Endodermal cell (in vitro differentiated cells): ENCODE results near the gene USF2. TPM values are rescaled to one million over a fixed set of nuclear protein-coding genes. Genes with fewer than 3 reads are reported as not detected.

Experiments
- DNase-seq: peaks from one replicate; pipeline ENCODE4 v3.0.0-alpha.2; 2017
- H3K27ac ChIP-seq: 2 replicates; pipeline ENCODE4 v1.5.1; 2013; ENCODE audit warnings: mild to moderate bottlenecking, low read depth, low read length, moderate library complexity
- H3K27me3 ChIP-seq: 2 replicates; pipeline ENCODE4 v1.6.1; 2013; ENCODE audit warnings: mild to moderate bottlenecking, low read length, moderate library complexity; ENCODE audit not compliant: insufficient read depth, control insufficient read depth, poor library complexity, severe bottlenecking
- H3K36me3 ChIP-seq: 2 replicates; pipeline ENCODE4 v1.7.0; 2013; ENCODE audit warnings: mild to moderate bottlenecking, low read length, moderate library complexity; ENCODE audit not compliant: control insufficient read depth, insufficient read depth
- H3K4me1 ChIP-seq: one replicate; pipeline ENCODE4 v1.7.0; 2013; ENCODE audit warnings: low read length; ENCODE audit not compliant: control insufficient read depth, insufficient read depth
- H3K4me3 ChIP-seq: 2 replicates; pipeline ENCODE4 v1.5.1; 2013; ENCODE audit warnings: mild to moderate bottlenecking, low read length, moderate library complexity
- H3K9ac ChIP-seq: 2 replicates; pipeline ENCODE4 v1.6.1; 2013; ENCODE audit warnings: mild to moderate bottlenecking, low read length, moderate library complexity; ENCODE audit not compliant: poor library complexity, severe bottlenecking; ENCODE audit errors: extremely low read depth
- H3K9me3 ChIP-seq: 2 replicates; pipeline ENCODE4 v1.6.1; 2013; ENCODE audit warnings: mild to moderate bottlenecking, low read length, moderate library complexity; ENCODE audit not compliant: control insufficient read depth
- H3K27ac Mint-ChIP-seq: 2 replicates; pipeline ENCODE4 v1.8.0; 2020; ENCODE audit warnings: mixed read lengths
- H3K27me3 Mint-ChIP-seq: 2 replicates; pipeline ENCODE4 v1.8.0; 2021; ENCODE audit warnings: mild to moderate bottlenecking, mixed read lengths; ENCODE audit not compliant: insufficient read depth
- H3K36me3 Mint-ChIP-seq: 2 replicates; pipeline ENCODE4 v1.8.0; 2020; ENCODE audit warnings: low read depth, mixed read lengths
- H3K4me1 Mint-ChIP-seq: 2 replicates; pipeline ENCODE4 v1.8.0; 2020; ENCODE audit warnings: mixed read lengths
- H3K4me3 Mint-ChIP-seq: 2 replicates; pipeline ENCODE4 v1.8.0; 2020; ENCODE audit warnings: mild to moderate bottlenecking, moderate library complexity, mixed read lengths
- H3K9me3 Mint-ChIP-seq: 2 replicates; pipeline ENCODE4 v1.8.0; 2020; ENCODE audit warnings: mild to moderate bottlenecking, mixed read lengths
- WGBS, 2 experiments: methylation state at CpG; one replicate each; pipeline versions ENCODE4 v1.1.5 to v1.1.7; 2013; ENCODE audit warnings: missing lambda C conversion rate in 2 of 2, mixed read lengths in 1 of 2; ENCODE audit not compliant: insufficient coverage in 1 of 2, insufficient read length in 1 of 2; 5-methylcytosine and 5-hydroxymethylcytosine counted together
- total RNA-seq, 2 donors: library from RNA; stranded (reverse); fragmentation: NEBNext Ultra II Directional in 1 of 2; extraction: Animal tissue kit (Norgen Biotek cat#: 25700) in 1 of 2; gene quantifications; 2 replicates in 1 of 2; 3 replicates in 1 of 2; pipeline ENCODE4 v1.2.1, GENCODE V29; 2021
- TF ChIP-seq, protein P1 (sequence below): fragments of 200-600 bp; sonication (generic); conservative IDR thresholded peaks from 2 replicates; pipeline ENCODE4 v1.5.0; 2021; ENCODE audit warnings: antibody characterized with exemption, mild to moderate bottlenecking

The USF2 gene
- total RNA-seq, 2 donors from 2014 or later, result 111 to 121 TPM

DNA sequence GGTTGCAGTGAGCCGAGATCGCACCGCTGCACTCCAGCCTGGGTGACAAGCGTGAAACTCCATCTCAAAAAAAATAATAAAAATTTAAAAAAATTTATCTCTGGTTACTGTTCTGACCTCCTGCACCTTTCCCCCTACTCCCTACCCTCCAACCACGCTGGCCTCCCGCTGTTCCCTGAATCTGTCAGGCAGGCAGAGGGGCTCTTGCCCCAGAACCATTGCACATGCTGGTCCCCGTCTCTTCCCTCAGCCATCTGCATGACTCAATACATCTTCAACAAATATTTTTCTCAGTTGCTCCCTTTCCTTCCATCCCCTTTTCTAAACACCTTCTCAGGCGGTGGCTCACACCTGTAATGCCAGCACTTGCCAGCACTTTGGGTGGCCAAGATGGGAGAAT is 39.2 kb upstream of the USF2 start:
- peaks cover 2% of the 10 kb centered on the region for H3K9me3 Mint-ChIP-seq
- Histone ChIP-seq H3K27ac (no peak overlapping the region), H3K9ac (no peak overlapping the region), H3K4me1 (peaks cover 3% of the 10 kb centered on the region), H3K27me3 (no peaks in the 10 kb centered on the region), H3K9me3 (peaks cover 2% of the 10 kb centered on the region), H3K36me3 (no peaks in the 10 kb centered on the region), H3K4me3 (no peak overlapping the region)
- H3K27me3 Mint-ChIP-seq, result peaks cover 1% of the 10 kb centered on the region
- no peak overlapping the region for H3K4me3 Mint-ChIP-seq
- no peak overlapping the region for H3K27ac Mint-ChIP-seq
- TF ChIP-seq, protein P1, sequence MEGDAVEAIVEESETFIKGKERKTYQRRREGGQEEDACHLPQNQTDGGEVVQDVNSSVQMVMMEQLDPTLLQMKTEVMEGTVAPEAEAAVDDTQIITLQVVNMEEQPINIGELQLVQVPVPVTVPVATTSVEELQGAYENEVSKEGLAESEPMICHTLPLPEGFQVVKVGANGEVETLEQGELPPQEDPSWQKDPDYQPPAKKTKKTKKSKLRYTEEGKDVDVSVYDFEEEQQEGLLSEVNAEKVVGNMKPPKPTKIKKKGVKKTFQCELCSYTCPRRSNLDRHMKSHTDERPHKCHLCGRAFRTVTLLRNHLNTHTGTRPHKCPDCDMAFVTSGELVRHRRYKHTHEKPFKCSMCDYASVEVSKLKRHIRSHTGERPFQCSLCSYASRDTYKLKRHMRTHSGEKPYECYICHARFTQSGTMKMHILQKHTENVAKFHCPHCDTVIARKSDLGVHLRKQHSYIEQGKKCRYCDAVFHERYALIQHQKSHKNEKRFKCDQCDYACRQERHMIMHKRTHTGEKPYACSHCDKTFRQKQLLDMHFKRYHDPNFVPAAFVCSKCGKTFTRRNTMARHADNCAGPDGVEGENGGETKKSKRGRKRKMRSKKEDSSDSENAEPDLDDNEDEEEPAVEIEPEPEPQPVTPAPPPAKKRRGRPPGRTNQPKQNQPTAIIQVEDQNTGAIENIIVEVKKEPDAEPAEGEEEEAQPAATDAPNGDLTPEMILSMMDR, result no peak
- no peaks in the 10 kb centered on the region for H3K36me3 Mint-ChIP-seq
- H3K4me1 Mint-ChIP-seq, result no peaks in the 10 kb centered on the region
- 89 to 94% methylated on average over 3 to 4 of the region's 8 CpGs for WGBS, 2 experiments
- no peak for DNase-seq

DNA sequence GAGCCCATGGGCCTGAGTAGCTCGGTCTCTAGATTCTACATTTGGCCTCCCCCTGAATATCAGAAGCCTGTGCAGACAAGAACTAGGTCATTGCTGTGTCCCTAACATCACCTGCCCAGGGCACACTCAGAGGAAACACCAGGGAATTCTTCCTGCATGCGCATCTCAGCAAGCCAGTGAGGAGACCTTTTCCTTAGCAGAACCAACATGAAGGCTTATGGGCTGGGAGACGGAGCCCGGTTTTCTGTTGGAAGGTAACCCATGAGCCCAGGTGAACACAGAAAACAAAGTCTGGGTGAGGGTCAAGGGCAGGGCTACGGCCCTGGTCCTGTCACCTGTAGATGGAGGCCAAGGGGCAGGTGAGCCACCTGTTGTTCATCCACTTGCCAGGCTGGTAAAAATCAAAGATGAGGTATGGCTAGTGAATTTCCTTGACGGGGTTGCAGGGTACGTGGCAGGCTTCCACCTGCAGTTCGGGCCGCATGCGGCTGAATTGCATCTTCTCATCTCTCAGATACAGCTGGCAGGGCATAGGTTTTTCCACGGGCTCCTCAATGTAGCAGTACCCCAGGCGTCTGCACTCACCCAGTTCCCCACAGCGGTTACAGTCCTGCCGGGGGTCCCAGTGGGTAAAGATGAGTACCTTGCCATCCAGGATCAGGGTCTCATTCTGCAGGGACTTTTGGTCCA is 36.7 kb upstream of the USF2 start:
- WGBS, 2 experiments, result 92 to 95% methylated on average over 13 to 14 of the region's 14 CpGs
- H3K27me3 ChIP-seq, result no peaks in the 10 kb centered on the region
- no peak overlapping the region for H3K27ac Mint-ChIP-seq
- H3K9me3 Mint-ChIP-seq, result peaks cover 16% of the 10 kb centered on the region
- DNase-seq, result no peak
- no peaks in the 10 kb centered on the region for H3K27me3 Mint-ChIP-seq
- no peak overlapping the region for H3K9ac ChIP-seq
- TF ChIP-seq, protein P1, result no peak
- peaks cover 3% of the 10 kb centered on the region for H3K4me1 ChIP-seq
- no peak overlapping the region for H3K4me3 Mint-ChIP-seq
- H3K36me3 Mint-ChIP-seq, result no peaks in the 10 kb centered on the region
- H3K27ac ChIP-seq, result no peak overlapping the region
- H3K4me1 Mint-ChIP-seq, result no peaks in the 10 kb centered on the region
- H3K4me3 ChIP-seq, result no peak overlapping the region
- no peaks in the 10 kb centered on the region for H3K36me3 ChIP-seq
- H3K9me3 ChIP-seq, result peaks cover 5% of the 10 kb centered on the region

DNA sequence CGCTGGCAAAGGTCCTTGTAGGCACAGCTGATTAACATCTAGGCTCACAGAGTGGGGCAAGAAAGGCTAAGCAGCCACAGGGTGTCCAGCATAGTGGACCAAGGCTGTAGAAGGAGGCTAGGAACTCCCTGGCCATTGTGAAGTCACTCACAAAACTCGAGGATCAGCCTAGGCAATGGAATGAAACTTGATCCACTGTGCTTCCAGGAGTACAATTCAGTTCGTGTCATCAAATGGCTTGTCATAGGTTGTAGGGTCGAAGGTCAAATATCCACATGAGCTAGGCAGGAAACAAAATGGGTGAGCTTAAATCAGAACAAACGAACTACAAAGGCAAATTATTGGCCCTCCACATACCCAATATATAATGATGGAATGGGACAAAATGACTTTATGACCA is 35.9 kb upstream of the USF2 start:
- Histone ChIP-seq H3K27me3 (no peaks in the 10 kb centered on the region), H3K9ac (no peak overlapping the region), H3K4me1 (peaks cover 3% of the 10 kb centered on the region), H3K27ac (no peak overlapping the region), H3K9me3 (peaks cover 5% of the 10 kb centered on the region), H3K4me3 (no peak overlapping the region), H3K36me3 (no peaks in the 10 kb centered on the region)
- Mint-ChIP-seq H3K36me3 (no peaks in the 10 kb centered on the region), H3K27ac (no peak overlapping the region), H3K4me1 (no peaks in the 10 kb centered on the region), H3K9me3 (peaks cover 18% of the 10 kb centered on the region), H3K27me3 (no peaks in the 10 kb centered on the region), H3K4me3 (no peak overlapping the region)
- TF ChIP-seq, protein P1, result no peak
- 81 to 86% methylated on average over 3 to 4 of the region's 5 CpGs for WGBS, 2 experiments
- DNase-seq, result no peak
